ENCODE data around the gene CDNF.
A peak's percentile ranks its signal among the peaks of the same experiment; 100 is the strongest.
"Not testable (repeated sequence)": the region's sequence is repeated elsewhere in the genome, so short reads cannot be mapped to it uniquely, and the experiment has no call there.

The CDNF gene

GRCh38 chr10:14823966-14824365 is 13.9 kb downstream of the CDNF start:
- no peak for DNase-seq (ENCODE audit: low read depth)
- no peak for TF ChIP-seq CTCF (IDR thresholded peaks at IDR 0.05; ENCODE audit: control insufficient read depth, insufficient read depth, low read depth, low read length, missing control alignments)

GRCh38 chr10:14822879-14823755 is 14.7 kb downstream of the CDNF start:
- DNase-seq (ENCODE audit: low read depth), result no peak
- peak; percentile 77 for TF ChIP-seq CTCF (IDR thresholded peaks at IDR 0.05; ENCODE audit: control insufficient read depth, insufficient read depth, low read depth, low read length, missing control alignments)
- no peak overlapping the region for H3K4me3 ChIP-seq (ENCODE audit: control insufficient read depth, low read depth, low read length)

More at GRCh38 chr10:14823966-14824365, 13.9 kb downstream of the CDNF start:
- no peak overlapping the region for H3K4me3 ChIP-seq (ENCODE audit: control insufficient read depth, low read depth, low read length)

GRCh38 chr10:14821635-14822375 is 16.0 kb downstream of the CDNF start:
- TF ChIP-seq CTCF (IDR thresholded peaks at IDR 0.05; ENCODE audit: control insufficient read depth, insufficient read depth, low read depth, low read length, missing control alignments), result no peak
- H3K4me3 ChIP-seq (ENCODE audit: control insufficient read depth, low read depth, low read length), result no peak overlapping the region
- DNase-seq (ENCODE audit: low read depth), result no peak

- H3K4me3 ChIP-seq (ENCODE audit: control insufficient read depth, low read depth, low read length), result no peak overlapping the region
- no peak for TF ChIP-seq CTCF (IDR thresholded peaks at IDR 0.05; ENCODE audit: control insufficient read depth, insufficient read depth, low read depth, low read length, missing control alignments)
- no peak for DNase-seq (ENCODE audit: low read depth)
These were observed 17.1 kb downstream of the CDNF start for GRCh38 chr10:14820775-14821154.

- H3K4me3 ChIP-seq (ENCODE audit: control insufficient read depth, low read depth, low read length), result no peak overlapping the region
- TF ChIP-seq CTCF (IDR thresholded peaks at IDR 0.05; ENCODE audit: control insufficient read depth, insufficient read depth, low read depth, low read length, missing control alignments), result no peak
- DNase-seq (ENCODE audit: low read depth), result peak; percentile 71
These were observed 17.6 kb downstream of the CDNF start for GRCh38 chr10:14820010-14820774.

- not testable (repeated sequence) for DNase-seq (ENCODE audit: low read depth); H3K4me3 ChIP-seq (ENCODE audit: control insufficient read depth, low read depth, low read length)
These were observed 21.1 kb downstream of the CDNF start for GRCh38 chr10:14816717-14817116.
